GM18873 (cell line): ENCODE results near the gene TOMM7.

ENCODE experiments used
- ATAC-seq: cut with Tn5 transposase; IDR thresholded peaks from one replicate; pipeline ENCODE4 v1.9.1; 2021; ENCODE audit warnings: mild to moderate bottlenecking, moderate library complexity, moderate number of reproducible peaks; ENCODE audit not compliant: unreplicated experiment, low FRiP score

Gene TOMM7

GRCh38 chr7:22822486-22823141, at the start of gene TOMM7:
Gene TOMM7 (minus strand): TSS chr7:22822849. CDS start chr7:22822779, 70 bp downstream.
- peak; percentile 75 for ATAC-seq

- peak; percentile 93 for ATAC-seq
Measured at GRCh38 chr7:22872096-22872807, 49.6 kb upstream of the TOMM7 start.

- ATAC-seq, result no peak
Measured at GRCh38 chr7:22871661-22872060, 49.0 kb upstream of the TOMM7 start.

GRCh38 chr7:22868509-22868908, 45.9 kb upstream of the TOMM7 start:
- ATAC-seq, result no peak

GRCh38 chr7:22867589-22867988, 44.9 kb upstream of the TOMM7 start:
- no peak for ATAC-seq

- no peak for ATAC-seq
Measured at GRCh38 chr7:22867003-22867402, 44.4 kb upstream of the TOMM7 start.

- ATAC-seq, result no peak
Measured at GRCh38 chr7:22865602-22865960, 42.9 kb upstream of the TOMM7 start.

- no peak for ATAC-seq
Measured at GRCh38 chr7:22864855-22865601, 42.4 kb upstream of the TOMM7 start.

- ATAC-seq, result no peak
Measured at GRCh38 chr7:22864301-22864700, 41.7 kb upstream of the TOMM7 start.

- no peak for ATAC-seq
Measured at GRCh38 chr7:22863156-22863899, 40.7 kb upstream of the TOMM7 start.

- no peak for ATAC-seq
Measured at GRCh38 chr7:22861576-22861975, 38.9 kb upstream of the TOMM7 start.

GRCh38 chr7:22860784-22861482, 38.3 kb upstream of the TOMM7 start:
- no peak for ATAC-seq

- no peak for ATAC-seq
Measured at GRCh38 chr7:22860337-22860736, 37.7 kb upstream of the TOMM7 start.

GRCh38 chr7:22859641-22860290, 37.1 kb upstream of the TOMM7 start:
- ATAC-seq, result no peak

- no peak for ATAC-seq
Measured at GRCh38 chr7:22858640-22859561, 36.3 kb upstream of the TOMM7 start.

- no peak for ATAC-seq
Measured at GRCh38 chr7:22858274-22858639, 35.6 kb upstream of the TOMM7 start.

GRCh38 chr7:22856416-22856815, 33.8 kb upstream of the TOMM7 start:
- no peak for ATAC-seq

- no peak for ATAC-seq
Measured at GRCh38 chr7:22855049-22855392, 32.4 kb upstream of the TOMM7 start.
